H9 (cell line): ENCODE results near the gene CHRNA9. TPM values are rescaled to one million over a fixed set of nuclear protein-coding genes. Genes with fewer than 3 reads are reported as not detected.
"Not testable (repeated sequence)": the region's sequence is repeated elsewhere in the genome, so short reads cannot be mapped to it uniquely, and the experiment has no call there.

Experiments used
- DNase-seq: peaks from one replicate; pipeline ENCODE4 v3.0.0-alpha.2; 2017
- H2AFZ ChIP-seq: one replicate; pipeline ENCODE4 v1.6.1; 2013; ENCODE audit warnings: mild to moderate bottlenecking, low read length, control low read depth, moderate library complexity
- H2AK5ac ChIP-seq: 2 replicates; pipeline ENCODE4 v1.6.1; 2013; ENCODE audit warnings: low read length, control low read depth, mixed read lengths; ENCODE audit not compliant: insufficient read length
- H2BK120ac ChIP-seq: one replicate; pipeline ENCODE4 v1.6.1; 2013; ENCODE audit warnings: low read depth, mild to moderate bottlenecking, low read length, control low read depth, inconsistent platforms; ENCODE audit not compliant: poor library complexity, severe bottlenecking
- H2BK12ac ChIP-seq: 2 replicates; pipeline ENCODE4 v1.6.1; 2013; ENCODE audit warnings: low read length, control low read depth, mixed read lengths, low read depth; ENCODE audit not compliant: insufficient read length
- H2BK15ac ChIP-seq: 2 replicates; pipeline ENCODE4 v1.6.1; 2013; ENCODE audit warnings: low read depth, low read length, control low read depth
- H2BK20ac ChIP-seq: one replicate; pipeline ENCODE4 v1.6.1; 2013; ENCODE audit warnings: low read depth, mild to moderate bottlenecking, low read length, control low read depth, inconsistent platforms; ENCODE audit not compliant: poor library complexity, severe bottlenecking
- H2BK5ac ChIP-seq: 2 replicates; pipeline ENCODE4 v1.6.1; 2013; ENCODE audit warnings: low read length, control low read depth, mixed read lengths; ENCODE audit not compliant: insufficient read length
- H3K14ac ChIP-seq: 2 replicates; pipeline ENCODE4 v1.6.1; 2013; ENCODE audit warnings: low read length, control low read depth; ENCODE audit not compliant: insufficient read depth
- H3K18ac ChIP-seq: 2 replicates; pipeline ENCODE4 v1.6.1; 2013; ENCODE audit warnings: low read depth, mild to moderate bottlenecking, mixed read lengths, low read length, control low read depth; ENCODE audit not compliant: insufficient read length
- H3K23ac ChIP-seq: 2 replicates; pipeline ENCODE4 v1.6.1; 2013; ENCODE audit warnings: low read length, control low read depth, mixed read lengths, low read depth; ENCODE audit not compliant: insufficient read length
- H3K23me2 ChIP-seq: 2 replicates; pipeline ENCODE4 v1.6.1; 2013; ENCODE audit warnings: low read depth, mild to moderate bottlenecking, mixed read lengths, low read length, control low read depth; ENCODE audit not compliant: insufficient read length, poor library complexity, severe bottlenecking
- H3K27ac ChIP-seq: 2 replicates; pipeline ENCODE4 v1.5.1; 2013; ENCODE audit warnings: low read length, control low read depth, mixed read lengths, low read depth; ENCODE audit not compliant: insufficient read length
- H3K27me3 ChIP-seq: 2 replicates; pipeline ENCODE4 v1.6.1; 2013; ENCODE audit warnings: low read length, control low read depth, inconsistent platforms; ENCODE audit not compliant: insufficient read depth
- H3K4ac ChIP-seq: 2 replicates; pipeline ENCODE4 v1.6.1; 2013; ENCODE audit warnings: low read depth, mild to moderate bottlenecking, control low read depth, inconsistent platforms, low read length, moderate library complexity
- H3K4me1 ChIP-seq: 2 replicates; pipeline ENCODE4 v1.6.1; 2013; ENCODE audit warnings: low read length, control low read depth, inconsistent platforms; ENCODE audit not compliant: insufficient read depth
- H3K4me2 ChIP-seq: 2 replicates; pipeline ENCODE4 v1.6.1; 2013; ENCODE audit warnings: low read length, control low read depth, mixed read lengths; ENCODE audit not compliant: insufficient read length, insufficient read depth
- H3K56ac ChIP-seq: 2 replicates; pipeline ENCODE4 v1.6.1; 2013; ENCODE audit warnings: low read depth, mild to moderate bottlenecking, mixed read lengths, low read length, control low read depth; ENCODE audit not compliant: insufficient read length
- H3K79me1 ChIP-seq: 2 replicates; pipeline ENCODE4 v1.6.1; 2013; ENCODE audit warnings: low read depth, mild to moderate bottlenecking, moderate library complexity, low read length, control low read depth, inconsistent platforms; ENCODE audit not compliant: insufficient read depth, poor library complexity, severe bottlenecking
- H3K79me2 ChIP-seq: 2 replicates; pipeline ENCODE4 v1.6.1; 2013; ENCODE audit warnings: low read length, control low read depth, inconsistent platforms; ENCODE audit not compliant: insufficient read depth
- H3K9ac ChIP-seq: 2 replicates; pipeline ENCODE4 v1.6.1; 2013; ENCODE audit warnings: low read length, control low read depth, mixed read lengths; ENCODE audit not compliant: insufficient read length; ENCODE audit errors: extremely low read depth
- H3K9me3 ChIP-seq: one replicate; pipeline ENCODE4 v1.6.1; 2013; ENCODE audit warnings: low read depth, low read length, inconsistent platforms; ENCODE audit not compliant: control insufficient read depth
- H3T11ph ChIP-seq: one replicate; pipeline ENCODE4 v1.6.1; 2013; ENCODE audit warnings: mild to moderate bottlenecking, low read length, control low read depth, inconsistent platforms
- H4K20me1 ChIP-seq: one replicate; pipeline ENCODE4 v1.6.1; 2013; ENCODE audit not compliant: control insufficient read depth, insufficient read length, insufficient read depth
- H4K5ac ChIP-seq: 2 replicates; pipeline ENCODE4 v1.6.1; 2013; ENCODE audit warnings: low read depth, mild to moderate bottlenecking, mixed read lengths, low read length, control low read depth; ENCODE audit not compliant: insufficient read length
- H4K8ac ChIP-seq: replicated peaks from 2 replicates; pipeline ENCODE4 v1.6.1; 2013; ENCODE audit warnings: low read length, control low read depth, mixed read lengths, low read depth; ENCODE audit not compliant: insufficient read length
- H4K91ac ChIP-seq: 2 replicates; pipeline ENCODE4 v1.6.1; 2013; ENCODE audit warnings: low read depth, mild to moderate bottlenecking, moderate library complexity, mixed read lengths, low read length, control low read depth; ENCODE audit not compliant: insufficient read length
- H3K27ac Mint-ChIP-seq, 3 experiments: 2 replicates in 2 of 3; 3 replicates in 1 of 3; pipeline ENCODE4 v1.8.0; 2020 to 2021; ENCODE audit warnings: mixed read lengths in 3 of 3, mild to moderate bottlenecking in 1 of 3, moderate library complexity in 1 of 3
- H3K27me3 Mint-ChIP-seq: 2 replicates; pipeline ENCODE4 v1.8.0; 2021; ENCODE audit warnings: low read depth, mild to moderate bottlenecking, moderate library complexity, mixed read lengths
- H3K36me3 Mint-ChIP-seq, 3 experiments: 2 replicates in 2 of 3; 3 replicates in 1 of 3; pipeline ENCODE4 v1.8.0; 2020 to 2021; ENCODE audit warnings: low read depth in 3 of 3, mixed read lengths in 3 of 3; ENCODE audit not compliant: insufficient read depth in 1 of 3
- H3K4me1 Mint-ChIP-seq, 2 experiments: 2 replicates each; pipeline ENCODE4 v1.8.0; 2020; ENCODE audit warnings: mixed read lengths in 2 of 2
- H3K4me3 Mint-ChIP-seq, 2 experiments: 2 replicates in 1 of 2; 3 replicates in 1 of 2; pipeline ENCODE4 v1.8.0; 2020 to 2021; ENCODE audit warnings: mild to moderate bottlenecking in 2 of 2, mixed read lengths in 2 of 2, moderate library complexity in 1 of 2
- H3K9me3 Mint-ChIP-seq, 2 experiments: 2 replicates in 1 of 2; 3 replicates in 1 of 2; pipeline ENCODE4 v1.8.0; 2020; ENCODE audit warnings: mild to moderate bottlenecking in 2 of 2, mixed read lengths in 2 of 2, moderate library complexity in 1 of 2
- CTCF ChIP-seq: fragments of 200-600 bp; sonication (generic); conservative IDR thresholded peaks from 3 replicates; pipeline ENCODE4 v1.8.0; 2021; ENCODE audit warnings: antibody characterized with exemption, mild to moderate bottlenecking
- WGBS: extraction: QIAGEN DNeasy Blood & Tissue Kit; methylation state at CpG from one replicate; pipeline ENCODE4 v1.1.7; 2013; ENCODE audit warnings: missing lambda C conversion rate, low lambda C conversion rate, mixed read lengths; ENCODE audit not compliant: insufficient read length; ENCODE audit errors: extremely low coverage; 5-methylcytosine and 5-hydroxymethylcytosine counted together
- total RNA-seq: library from RNA; stranded (reverse); gene quantifications from 2 replicates; pipeline ENCODE4 v1.2.1, GENCODE V29; 2021

CHRNA9 gene
- total RNA-seq, 1 experiment from 2014 or later: 1.2 TPM

GRCh38 chr4:40294339-40294738 is 40.8 kb upstream of the CHRNA9 start:
- H4K91ac ChIP-seq: no peak overlapping the region
- no CpG with 5 or more reads among the region's 1 CpG for WGBS
- H3K9ac ChIP-seq: no peak overlapping the region
- H3K27ac ChIP-seq: no peak overlapping the region
- no peak overlapping the region for H3K14ac ChIP-seq
- H2BK15ac ChIP-seq: no peak overlapping the region
- no peak overlapping the region for H3K56ac ChIP-seq
- Mint-ChIP-seq H3K4me3 (no peak overlapping the region), H3K4me1 (peaks cover 8 to 12% of the 10 kb centered on the region in 2 experiments), H3K9me3 (peaks cover 3 to 8% of the 10 kb centered on the region in 2 experiments; a peak in 4 of 5 replicates), H3K27ac (no peak overlapping the region), H3K36me3 (peaks cover 3 to 5% (median 3%) of the 10 kb centered on the region in 3 experiments; a peak in 2 of 7 replicates), H3K27me3 (peaks cover 10% of the 10 kb centered on the region; the same call in 1 of the 2 replicates)
- no peak overlapping the region for H3K4me2 ChIP-seq
- no peak overlapping the region for H3K4ac ChIP-seq
- no peak overlapping the region for H3T11ph ChIP-seq
- no peak overlapping the region for H2BK20ac ChIP-seq
- H4K20me1 ChIP-seq: no peaks in the 10 kb centered on the region
- no peaks in the 10 kb centered on the region for H3K23me2 ChIP-seq
- H3K18ac ChIP-seq: no peak overlapping the region
- no peak overlapping the region for H2AFZ ChIP-seq
- H3K79me2 ChIP-seq: no peaks in the 10 kb centered on the region
- no peak for TF ChIP-seq CTCF
- no peaks in the 10 kb centered on the region for H3K27me3 ChIP-seq
- H3K4me1 ChIP-seq: peaks cover 2% of the 10 kb centered on the region; the same call in 1 of the 2 replicates
- H3K79me1 ChIP-seq: no peaks in the 10 kb centered on the region
- no peak overlapping the region for H4K5ac ChIP-seq
- no peak overlapping the region for H2AK5ac ChIP-seq
- no peak overlapping the region for H3K23ac ChIP-seq
- H3K9me3 ChIP-seq: peaks cover 10% of the 10 kb centered on the region
- H4K8ac ChIP-seq: no peak overlapping the region
- no peak overlapping the region for H2BK5ac ChIP-seq
- DNase-seq: no peak
- H2BK12ac ChIP-seq: no peak overlapping the region
- no peak overlapping the region for H2BK120ac ChIP-seq

- H3K9me3 ChIP-seq, H3K36me3 Mint-ChIP-seq, H2AK5ac ChIP-seq, H2BK12ac ChIP-seq, H3K56ac ChIP-seq, H3K23me2 ChIP-seq, H3K4me1 ChIP-seq, H3K14ac ChIP-seq, H2BK120ac ChIP-seq, H3K9me3 Mint-ChIP-seq, H3K27me3 Mint-ChIP-seq, H3K27me3 ChIP-seq, H4K20me1 ChIP-seq, H3K79me1 ChIP-seq, H3K79me2 ChIP-seq, H3K4me2 ChIP-seq, H3K27ac Mint-ChIP-seq, H3K4ac ChIP-seq, H3T11ph ChIP-seq, H4K91ac ChIP-seq, H2BK5ac ChIP-seq, H4K8ac ChIP-seq, H3K18ac ChIP-seq, H4K5ac ChIP-seq, H2BK20ac ChIP-seq, H3K23ac ChIP-seq, DNase-seq, H3K27ac ChIP-seq, H3K9ac ChIP-seq, H2BK15ac ChIP-seq, H2AFZ ChIP-seq, H3K4me3 Mint-ChIP-seq: not testable (repeated sequence)
- H3K4me1 Mint-ChIP-seq: peaks cover 4 to 13% of the 10 kb centered on the region in 2 experiments
Measured at GRCh38 chr4:40295030-40295429, 40.1 kb upstream of the CHRNA9 start.
